IPS DF 4.7 (cell line): Measurements from ENCODE around the gene ACTR8.

Experiments used
- DNase-seq: peaks from one replicate; pipeline ENCODE4 v3.0.0-alpha.2; 2013; ENCODE audit warnings: low spot score; ENCODE audit errors: extremely low read depth

The ACTR8 gene

GRCh38 chr3:53865732-53866499 is 16.0 kb downstream of the ACTR8 start:
- no peak for DNase-seq

DNA sequence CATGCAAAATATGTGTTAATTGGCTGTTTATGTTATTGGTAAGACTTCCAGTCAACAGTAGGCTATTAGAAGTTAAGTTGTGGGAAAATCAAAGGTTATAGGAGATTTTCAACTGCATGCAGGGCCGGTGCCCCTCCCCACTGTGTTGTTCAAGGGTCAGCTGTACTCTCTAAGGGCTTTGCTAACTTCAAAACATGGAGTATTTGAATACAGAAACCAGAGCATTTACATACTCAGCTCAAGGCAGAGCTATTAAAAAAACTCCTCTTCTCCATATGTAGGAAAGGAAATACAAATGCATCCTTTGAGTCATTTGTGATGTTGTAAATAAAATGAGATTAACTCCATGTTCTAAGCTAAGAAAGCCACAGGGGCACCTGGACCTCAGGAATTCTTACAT is 18.8 kb downstream of the ACTR8 start:
- no peak for DNase-seq

DNA sequence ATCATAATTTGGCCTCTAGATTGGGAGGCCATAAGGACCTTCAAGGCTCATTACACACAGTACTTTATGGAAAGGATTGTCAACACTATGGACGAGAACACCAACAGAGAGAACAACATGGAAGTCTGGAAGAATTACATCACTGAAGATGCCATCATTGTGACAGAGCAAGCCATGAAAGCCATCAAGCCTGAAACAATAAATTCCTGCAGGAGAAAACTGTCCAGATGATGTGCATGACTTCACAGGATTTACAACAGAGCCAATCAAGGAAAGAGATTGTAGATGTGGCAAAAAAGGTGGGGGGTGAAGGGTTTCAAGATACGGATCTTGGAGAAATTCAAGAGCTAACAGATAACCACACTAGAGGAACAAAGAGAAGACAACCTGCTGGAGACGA is 19.7 kb downstream of the ACTR8 start:
- DNase-seq, result no peak

DNA sequence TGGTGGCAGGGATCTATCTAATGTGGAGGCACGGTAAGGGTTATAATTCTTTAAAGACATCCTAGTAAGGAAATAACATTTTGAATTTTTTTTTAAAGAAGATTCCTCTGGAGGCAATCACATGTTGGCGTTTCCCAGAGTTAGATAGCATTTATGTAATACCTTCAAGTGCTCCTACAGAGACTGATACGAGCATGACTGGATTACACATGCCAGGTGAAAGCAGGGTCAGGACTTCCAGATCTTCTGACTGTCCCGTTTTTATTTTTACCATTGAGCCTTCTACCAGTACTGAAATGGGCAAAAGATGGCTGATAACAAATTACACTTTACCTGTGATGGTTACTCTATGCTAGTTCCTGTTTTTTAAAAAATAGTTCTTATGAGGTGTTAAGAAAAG is 21.8 kb downstream of the ACTR8 start:
- DNase-seq, result no peak

GRCh38 chr3:53859178-53859577 is 22.8 kb downstream of the ACTR8 start:
- no peak for DNase-seq

- no peak for DNase-seq
These were observed 23.7 kb downstream of the ACTR8 start for GRCh38 chr3:53858096-53858741.

- no peak for DNase-seq
These were observed 25.0 kb downstream of the ACTR8 start for GRCh38 chr3:53856964-53857363.

DNA sequence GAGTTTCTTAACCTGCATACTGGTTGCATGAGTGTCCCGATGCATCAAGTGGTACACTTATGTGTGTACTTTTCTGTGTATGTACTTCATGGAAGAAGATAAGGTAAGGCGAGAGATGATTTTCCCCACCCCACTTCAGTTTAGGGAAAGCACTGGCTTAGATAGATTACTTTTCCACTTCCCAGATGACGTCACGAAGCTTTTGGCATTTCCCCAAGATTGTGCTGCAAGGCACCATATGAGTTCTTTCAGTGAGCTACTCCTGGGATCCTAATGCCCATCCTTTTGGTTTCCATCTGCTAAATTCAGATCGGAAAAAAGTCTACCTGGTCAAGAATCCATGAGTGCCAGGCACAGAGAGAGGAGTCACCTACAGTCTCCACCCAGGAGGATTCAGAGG is 31.1 kb downstream of the ACTR8 start:
- no peak for DNase-seq

GRCh38 chr3:53849916-53850315 is 32.0 kb downstream of the ACTR8 start:
- no peak for DNase-seq

- no peak for DNase-seq
These were observed 35.1 kb downstream of the ACTR8 start for GRCh38 chr3:53846851-53847155.

DNA sequence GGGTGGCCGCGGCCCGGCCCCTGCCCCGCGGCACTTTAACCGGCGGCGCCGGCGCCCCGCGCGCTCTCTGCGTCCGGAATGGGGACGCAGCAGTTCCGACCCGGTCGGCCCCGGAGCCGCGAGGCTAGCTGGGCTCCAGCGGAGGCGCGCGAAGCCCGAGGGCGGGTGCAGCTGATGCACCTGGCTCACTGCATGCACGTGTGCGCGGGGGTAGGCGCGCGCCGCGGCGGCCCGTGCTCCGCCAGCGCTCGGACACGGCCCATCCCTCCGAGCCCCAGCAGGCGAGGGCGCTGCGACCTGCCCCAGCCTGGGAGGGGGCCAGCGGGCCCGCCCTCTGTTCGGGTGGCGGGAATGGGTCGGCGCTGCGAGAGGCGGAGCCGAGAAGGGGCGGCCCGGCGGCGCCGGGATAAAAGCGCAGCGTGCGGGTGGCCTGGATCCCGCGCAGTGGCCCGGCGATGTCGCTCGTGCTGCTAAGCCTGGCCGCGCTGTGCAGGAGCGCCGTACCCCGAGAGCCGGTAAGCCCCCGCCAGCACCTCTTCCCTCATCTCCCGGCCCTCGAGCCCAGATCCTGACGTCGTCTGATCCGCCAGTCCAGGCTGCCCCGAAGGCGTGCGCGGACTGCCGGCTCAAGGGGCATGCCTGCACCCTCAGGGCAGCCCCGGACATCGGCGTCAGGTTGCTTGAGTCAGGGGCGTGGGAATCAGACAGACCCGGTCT is 35.7 kb downstream of the ACTR8 start, which contains the start of the genes CHDH and IL17RB:
TSS of gene CHDH (minus strand) at position 286 of the 717 bp plus-strand sequence. CDS start 22,411 bp downstream, outside the sequence.
TSS of gene IL17RB (plus strand) at position 435 of the 717 bp plus-strand sequence. CDS start at position 456, 21 bp downstream.
- DNase-seq, result no peak

- no peak for DNase-seq
These were observed 36.1 kb downstream of the ACTR8 start for GRCh38 chr3:53845881-53846133.

- DNase-seq, result no peak
These were observed 36.7 kb downstream of the ACTR8 start for GRCh38 chr3:53845103-53845880.

GRCh38 chr3:53844262-53845102 is 37.5 kb downstream of the ACTR8 start:
- no peak for DNase-seq

DNA sequence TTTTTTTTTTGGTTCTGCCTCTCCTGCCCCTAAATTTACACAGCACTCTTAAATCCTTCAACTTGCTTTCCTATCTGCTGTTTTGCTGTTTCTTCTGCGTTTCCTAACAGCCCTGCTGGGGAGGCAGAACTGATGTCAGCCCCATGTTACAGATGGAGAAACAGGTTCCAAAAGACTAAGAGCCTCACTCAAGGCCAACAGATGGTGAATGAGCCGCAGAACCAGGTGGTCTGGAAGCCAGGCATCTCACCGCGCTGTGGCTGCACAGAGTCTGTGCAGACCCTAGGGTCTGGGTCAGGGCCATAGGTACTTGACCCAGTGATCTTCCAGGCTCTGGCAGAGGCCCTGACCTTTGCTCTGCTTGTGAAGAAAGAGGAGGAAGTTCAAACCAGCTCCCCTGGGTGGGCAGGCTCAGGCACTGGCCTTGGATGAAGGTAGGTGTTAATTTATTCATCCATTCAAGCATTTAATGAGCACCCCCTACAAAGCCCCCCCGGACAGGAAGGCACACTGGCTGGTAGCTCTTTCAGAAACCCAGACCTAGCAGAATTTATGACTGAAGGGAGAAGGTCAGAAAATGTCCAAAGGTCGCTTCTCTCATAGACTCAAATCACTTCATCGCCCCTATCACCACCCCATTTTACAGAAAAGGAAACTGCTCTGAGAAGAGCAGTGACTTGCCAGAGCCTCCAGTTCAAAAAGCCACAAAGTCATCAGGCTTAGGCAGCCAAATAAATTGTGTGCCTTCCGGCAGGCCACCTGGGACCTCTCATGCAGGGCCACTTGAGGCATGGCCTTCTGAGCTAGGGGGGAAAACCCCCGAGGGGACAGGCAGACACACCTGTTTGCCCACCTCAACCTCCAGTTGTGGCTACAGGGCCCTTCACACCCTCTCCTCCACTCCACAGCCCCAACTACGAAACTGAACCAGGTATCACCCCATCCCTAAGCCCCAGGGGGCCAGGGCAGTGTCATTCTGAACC is 38.5 kb downstream of the ACTR8 start:
- DNase-seq, result no peak

DNA sequence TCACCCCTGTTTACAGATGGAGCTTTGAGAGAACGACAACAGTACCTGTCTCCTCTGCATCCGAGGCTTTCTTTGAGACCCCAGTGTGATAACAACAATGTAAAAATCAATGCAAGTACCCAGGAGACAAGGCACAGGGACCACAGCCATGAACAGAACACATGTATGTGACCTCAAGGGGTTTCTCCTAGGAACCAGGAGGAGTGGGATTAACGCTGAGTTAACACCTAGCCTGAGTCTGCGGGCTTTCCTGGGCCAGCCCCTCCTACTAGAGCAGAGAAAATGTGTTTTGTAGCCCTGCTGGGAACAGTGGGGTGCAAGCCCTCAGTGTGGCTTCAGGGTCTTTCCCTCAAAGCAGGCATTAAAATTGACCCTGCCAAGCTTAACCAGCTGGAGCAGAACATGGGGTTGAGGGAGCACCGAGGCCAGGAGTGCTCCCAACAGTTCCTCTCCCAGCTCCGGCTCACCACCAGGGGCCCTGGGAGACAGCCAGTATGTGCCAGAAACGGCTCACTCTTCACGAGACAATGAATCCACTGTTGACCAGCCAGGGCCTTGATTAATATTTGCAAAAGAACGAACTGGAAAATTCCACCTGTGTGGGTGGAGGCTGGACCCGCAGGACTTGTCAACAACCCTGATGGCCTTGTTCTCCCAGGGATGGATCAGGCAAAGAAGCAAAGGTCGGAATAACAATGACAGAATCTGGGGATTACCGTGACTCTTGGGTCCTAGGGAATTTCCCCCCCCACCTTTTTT is 39.3 kb downstream of the ACTR8 start:
- no peak for DNase-seq

- no peak for DNase-seq
These were observed 40.7 kb downstream of the ACTR8 start for GRCh38 chr3:53841296-53841695.

- no peak for DNase-seq
These were observed 44.6 kb downstream of the ACTR8 start for GRCh38 chr3:53837331-53837730.
